ENCODE measurements around the gene CBLB.

CBLB gene

GRCh38 chr3:105611304-105612192 is 257.3 kb downstream of the CBLB start:
- no peak for DNase-seq

- no peak for DNase-seq
These were observed 258.3 kb downstream of the CBLB start for GRCh38 chr3:105610473-105610872.

GRCh38 chr3:105608623-105609022 is 260.2 kb downstream of the CBLB start:
- DNase-seq, result no peak

GRCh38 chr3:105606016-105606415 is 262.8 kb downstream of the CBLB start:
- no peak for DNase-seq
